IPS-11a (cell line): ENCODE results near the gene ABLIM2.

Experiments
- H3K4me3 ChIP-seq: one replicate; pipeline ENCODE4 v1.5.1; 2013; ENCODE audit warnings: low read depth, low read length, control low read depth

Gene ABLIM2

DNA sequence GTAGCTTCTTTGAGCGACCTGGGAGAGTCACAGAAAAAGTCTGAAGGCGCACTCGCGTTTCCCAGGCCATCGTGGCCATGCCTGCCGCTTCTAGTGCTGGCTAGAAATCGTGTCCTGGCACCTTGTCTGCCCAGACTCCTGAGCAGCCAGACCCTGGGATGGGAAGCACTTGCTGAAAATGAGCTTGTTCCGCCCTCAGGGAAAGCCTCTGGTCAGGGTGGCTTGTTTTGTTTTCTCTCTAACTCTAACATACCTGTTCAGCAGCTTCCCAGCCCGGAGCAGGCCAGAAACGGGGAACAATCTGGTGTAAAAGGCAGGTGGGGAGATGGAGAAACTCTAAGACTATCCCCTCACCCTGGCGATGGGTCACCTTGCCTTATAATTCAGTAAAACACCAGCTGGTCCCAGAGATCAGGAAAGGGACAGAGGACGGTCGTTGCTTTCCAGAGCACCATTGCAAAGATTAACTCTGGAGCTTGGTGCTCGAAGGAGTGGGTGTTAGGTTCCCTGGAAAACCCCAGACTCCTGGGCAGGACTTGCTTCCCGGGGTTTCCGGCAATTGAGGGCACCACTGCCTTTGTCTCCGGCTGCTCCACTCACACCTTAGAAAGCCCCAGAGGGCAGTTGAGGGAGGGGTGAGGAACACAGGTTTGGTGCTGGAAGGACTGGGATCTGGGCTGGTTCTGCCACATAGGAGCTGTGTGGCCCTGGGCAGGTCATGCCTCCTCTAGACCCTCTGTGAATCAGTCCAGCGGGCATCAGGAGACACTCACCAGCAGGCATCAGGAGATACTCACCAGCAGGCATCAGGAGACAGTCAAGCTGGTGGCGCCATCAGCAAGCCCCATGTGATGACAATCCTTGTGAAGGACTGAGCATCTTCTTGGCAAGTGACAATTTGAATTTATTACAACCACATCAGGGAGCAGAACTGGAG, 36.0 kb upstream of the ABLIM2 start:
- H3K4me3 ChIP-seq, result no peak overlapping the region

DNA sequence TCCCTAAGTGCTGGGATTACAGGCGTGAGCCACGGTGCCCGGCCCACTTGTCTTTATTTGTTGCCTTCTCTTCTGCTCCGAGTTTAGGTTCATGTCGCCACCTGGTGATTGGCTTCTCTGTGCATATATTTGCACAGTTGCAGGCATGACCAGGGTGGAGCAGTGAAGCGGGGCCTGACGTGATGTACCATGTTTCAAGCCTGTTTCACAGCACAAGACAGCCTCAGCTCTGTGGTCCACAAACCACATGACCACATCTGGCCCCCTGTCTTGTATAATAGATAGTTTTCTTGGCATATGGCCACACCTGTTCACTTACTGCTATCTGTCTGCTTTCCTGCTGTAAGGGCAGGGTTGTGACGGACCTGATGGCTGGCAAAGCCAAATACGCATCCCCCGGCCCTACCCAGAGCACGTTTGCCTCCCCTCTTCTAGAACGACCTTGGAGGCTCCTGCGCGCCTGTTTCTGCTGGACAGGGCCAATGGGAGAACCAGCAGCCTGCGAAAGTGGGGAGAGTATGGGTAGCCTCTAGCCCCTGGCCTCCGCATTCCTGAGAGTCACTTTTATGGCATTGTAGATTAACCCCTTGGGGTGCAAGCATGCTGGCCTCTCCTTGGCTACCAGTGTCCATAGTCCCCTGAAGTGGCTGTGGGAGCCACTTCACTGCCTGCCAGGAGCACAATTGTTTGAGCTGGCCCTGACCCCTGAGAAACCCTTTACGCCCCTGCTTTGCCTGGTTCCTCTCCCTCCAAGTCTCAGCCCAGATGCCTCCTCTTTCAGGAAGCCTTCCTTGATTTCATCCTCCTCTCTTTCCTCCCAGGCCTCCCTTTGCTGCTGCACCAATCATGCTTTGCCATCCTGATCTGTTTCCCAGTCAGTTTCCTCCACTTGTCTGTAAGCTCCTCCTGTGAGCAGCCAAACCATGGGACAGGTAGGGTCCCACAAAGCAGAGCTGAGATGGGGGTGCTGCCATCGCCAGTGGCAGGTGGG, 34.4 kb upstream of the ABLIM2 start:
- no peak overlapping the region for H3K4me3 ChIP-seq

DNA sequence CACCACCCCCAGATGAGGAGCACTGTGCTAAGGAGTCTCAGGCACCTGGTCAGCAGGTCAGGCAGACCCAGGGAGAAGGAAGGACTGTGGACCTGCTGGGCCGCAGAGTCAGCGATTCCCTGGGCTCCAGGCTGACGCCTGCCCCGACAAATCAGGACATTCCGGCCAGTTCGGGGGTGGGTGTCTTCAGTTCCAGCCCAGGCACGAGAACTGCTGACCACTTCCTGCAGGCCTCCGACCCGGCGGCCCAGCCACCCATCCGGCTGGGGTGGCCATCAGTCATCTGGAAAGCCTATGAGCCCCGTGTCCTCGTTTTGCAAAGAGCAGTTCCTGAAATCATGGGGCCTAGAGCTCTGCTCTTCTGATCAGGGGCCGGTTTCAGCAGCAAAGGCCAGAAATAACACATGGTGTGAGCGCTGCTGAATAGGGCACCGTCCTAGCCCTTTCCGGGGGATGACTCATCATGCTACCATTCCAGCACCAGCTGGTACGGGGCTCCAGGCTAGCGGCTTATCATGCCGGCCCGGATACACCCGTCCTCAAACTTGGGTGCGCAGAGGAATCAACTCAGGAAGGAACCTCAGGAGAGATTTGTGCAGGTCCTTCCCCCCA, 32.6 kb upstream of the ABLIM2 start:
- H3K4me3 ChIP-seq, result no peak overlapping the region

DNA sequence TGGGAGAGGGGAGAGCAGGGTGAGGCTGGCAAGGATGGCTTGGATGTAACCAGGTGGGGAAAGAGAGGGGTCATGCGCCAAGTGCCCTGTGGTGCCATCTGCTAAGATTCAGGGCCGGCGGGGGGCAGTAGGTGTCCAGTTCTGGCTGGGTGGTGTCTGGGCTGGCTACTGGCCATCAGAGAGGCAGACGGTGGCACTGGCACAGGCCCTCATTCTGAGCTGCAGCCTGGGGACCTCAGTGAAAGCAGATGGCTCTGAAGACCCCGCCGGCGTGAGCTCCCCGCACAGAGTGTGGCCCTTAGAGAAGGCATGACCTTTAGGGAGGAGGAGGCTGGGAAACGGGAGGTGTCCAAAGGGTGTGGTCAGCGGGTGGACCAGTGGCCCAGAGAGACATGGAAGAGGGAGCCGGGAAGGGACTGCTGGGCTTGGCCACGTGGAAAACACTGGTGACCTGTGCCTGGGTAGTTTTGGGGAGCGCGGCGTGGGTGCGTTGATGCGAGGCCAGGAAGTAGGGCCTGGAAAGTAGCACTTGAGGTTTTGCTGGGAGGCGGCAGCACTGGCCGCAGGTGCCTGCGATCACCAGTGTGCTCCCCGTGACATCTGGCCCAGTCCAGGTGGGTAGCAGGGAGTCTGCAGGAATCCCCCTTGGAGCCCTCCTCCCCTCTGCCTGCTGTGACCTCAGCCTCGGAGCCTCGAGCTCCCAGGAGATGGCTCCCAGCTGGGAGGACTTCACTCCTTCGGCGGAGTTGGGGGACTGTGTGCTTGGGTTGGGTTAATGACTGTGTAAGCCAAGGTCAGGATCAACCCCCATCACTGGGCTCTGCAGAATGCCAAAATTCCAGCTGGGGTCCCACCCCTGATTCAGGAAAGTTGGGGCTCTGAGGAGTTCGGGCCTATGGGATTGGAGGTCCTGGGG, 31.2 kb upstream of the ABLIM2 start:
- H3K4me3 ChIP-seq, result no peak overlapping the region

DNA sequence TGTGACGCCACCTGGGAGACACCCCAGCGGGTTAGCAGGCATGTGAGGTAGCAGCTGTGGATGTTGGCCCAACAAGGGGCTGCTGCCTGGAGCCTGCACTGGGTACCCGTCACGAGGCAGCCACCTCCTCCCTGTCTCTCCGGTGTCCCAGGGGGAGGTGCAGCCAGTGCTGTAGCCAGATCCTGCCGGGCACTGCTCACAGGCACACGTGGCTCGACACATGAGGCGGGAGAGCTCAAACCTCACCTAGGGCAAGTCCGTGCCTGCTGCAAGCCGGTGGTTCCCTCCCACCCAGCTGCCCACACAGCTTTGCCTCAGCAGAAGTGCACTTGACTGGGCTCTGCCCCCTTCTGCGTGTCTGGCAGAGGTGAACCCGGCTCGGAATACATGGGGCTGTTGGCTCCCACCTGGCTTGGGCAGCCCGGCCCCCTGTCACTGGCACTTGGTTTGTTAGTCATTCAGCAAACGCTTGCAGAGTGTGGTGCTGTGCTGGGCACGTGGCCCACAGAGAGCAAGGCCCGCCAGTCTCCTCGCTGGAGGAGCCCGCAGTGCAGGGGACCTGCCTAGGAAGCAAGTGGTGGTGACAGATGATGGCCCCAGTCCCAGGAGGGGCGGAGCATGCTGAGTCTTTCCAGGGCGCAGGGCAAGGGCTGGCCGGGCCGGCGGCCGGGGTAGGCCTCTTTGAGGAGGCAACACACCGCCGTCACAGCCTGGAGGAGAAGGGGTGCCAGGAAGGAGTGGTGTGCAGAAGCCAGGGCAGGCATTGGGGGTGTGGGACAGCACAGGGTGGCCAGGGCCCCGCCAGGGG, 30.3 kb upstream of the ABLIM2 start:
- no peak overlapping the region for H3K4me3 ChIP-seq

DNA sequence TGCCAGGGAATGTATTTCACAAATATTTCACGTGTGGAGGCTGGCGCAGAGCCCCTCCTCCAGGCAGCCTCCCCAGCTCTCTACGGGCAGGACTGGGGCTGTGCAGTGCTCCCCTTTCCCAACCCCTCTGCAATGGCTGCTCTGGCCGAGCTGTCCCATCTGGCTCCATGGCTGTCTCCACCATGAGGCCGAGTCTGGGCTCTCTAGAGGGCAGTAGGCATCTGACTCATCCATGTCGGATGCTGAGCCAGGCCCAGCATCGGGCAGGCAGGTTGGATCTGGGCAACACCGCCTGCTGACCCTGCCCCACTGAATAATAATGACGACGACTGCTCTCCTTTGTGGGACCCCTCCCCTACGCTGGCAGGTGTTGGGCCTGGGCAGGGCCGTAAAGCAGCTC, 29.5 kb upstream of the ABLIM2 start:
- no peak overlapping the region for H3K4me3 ChIP-seq

DNA sequence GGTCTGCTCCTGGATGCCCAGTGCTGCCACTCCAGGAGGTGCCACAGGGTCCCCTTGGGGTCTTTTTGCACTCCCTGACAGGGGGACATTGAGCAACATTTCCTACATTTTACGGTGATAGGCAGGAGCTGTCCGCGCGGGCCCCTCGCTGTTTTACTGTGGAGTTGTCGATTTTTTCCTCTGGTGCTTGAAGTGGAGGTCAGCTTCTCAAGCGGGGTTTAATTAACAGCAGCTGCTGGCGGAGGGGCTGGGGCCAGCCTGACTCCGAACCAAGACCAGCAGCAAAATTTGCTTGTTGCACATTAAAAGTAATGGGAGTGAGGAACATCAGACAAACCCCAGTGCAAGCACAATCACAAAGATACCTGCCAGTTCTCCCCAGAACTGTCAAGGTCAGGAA, 27.3 kb upstream of the ABLIM2 start:
- H3K4me3 ChIP-seq, result no peak overlapping the region

DNA sequence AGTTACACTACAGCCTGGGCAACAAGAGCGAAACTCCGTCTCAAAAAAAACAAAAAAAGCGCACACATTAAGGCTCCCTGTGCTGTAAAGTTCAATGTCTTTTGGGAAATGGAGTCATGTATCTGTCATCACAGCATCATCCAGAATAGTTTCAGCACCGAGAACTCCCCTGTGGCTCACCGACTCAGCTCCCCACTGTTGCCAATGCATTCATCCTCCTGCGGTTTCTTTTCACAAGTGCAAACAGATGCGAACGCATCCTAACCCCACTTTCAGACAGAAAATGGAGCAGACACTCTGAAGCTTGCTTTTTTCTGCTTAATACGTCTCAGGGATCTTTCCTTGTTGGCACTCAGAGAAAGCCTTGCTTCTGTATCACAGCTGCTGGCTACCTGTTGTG, 26.7 kb upstream of the ABLIM2 start:
- H3K4me3 ChIP-seq, result no peak overlapping the region

DNA sequence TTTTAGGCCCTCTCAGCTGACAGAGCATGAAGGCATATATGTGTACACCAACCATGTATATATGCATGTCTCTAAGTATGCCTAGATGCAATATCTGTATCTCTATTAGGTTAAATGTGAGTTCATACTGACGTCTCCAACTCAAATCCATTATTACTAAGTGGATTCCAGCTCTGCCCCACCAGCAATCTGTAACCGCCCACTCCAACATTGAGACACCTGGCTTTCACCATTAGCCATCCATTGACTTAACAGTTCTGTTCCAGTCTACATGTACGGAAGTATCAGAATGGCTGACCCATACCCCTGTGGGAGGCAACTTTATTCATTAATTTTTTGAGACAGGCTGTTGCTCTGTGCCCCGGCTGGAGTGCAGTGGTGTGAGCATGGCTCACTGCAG, 25.4 kb upstream of the ABLIM2 start:
- H3K4me3 ChIP-seq, result no peak overlapping the region

DNA sequence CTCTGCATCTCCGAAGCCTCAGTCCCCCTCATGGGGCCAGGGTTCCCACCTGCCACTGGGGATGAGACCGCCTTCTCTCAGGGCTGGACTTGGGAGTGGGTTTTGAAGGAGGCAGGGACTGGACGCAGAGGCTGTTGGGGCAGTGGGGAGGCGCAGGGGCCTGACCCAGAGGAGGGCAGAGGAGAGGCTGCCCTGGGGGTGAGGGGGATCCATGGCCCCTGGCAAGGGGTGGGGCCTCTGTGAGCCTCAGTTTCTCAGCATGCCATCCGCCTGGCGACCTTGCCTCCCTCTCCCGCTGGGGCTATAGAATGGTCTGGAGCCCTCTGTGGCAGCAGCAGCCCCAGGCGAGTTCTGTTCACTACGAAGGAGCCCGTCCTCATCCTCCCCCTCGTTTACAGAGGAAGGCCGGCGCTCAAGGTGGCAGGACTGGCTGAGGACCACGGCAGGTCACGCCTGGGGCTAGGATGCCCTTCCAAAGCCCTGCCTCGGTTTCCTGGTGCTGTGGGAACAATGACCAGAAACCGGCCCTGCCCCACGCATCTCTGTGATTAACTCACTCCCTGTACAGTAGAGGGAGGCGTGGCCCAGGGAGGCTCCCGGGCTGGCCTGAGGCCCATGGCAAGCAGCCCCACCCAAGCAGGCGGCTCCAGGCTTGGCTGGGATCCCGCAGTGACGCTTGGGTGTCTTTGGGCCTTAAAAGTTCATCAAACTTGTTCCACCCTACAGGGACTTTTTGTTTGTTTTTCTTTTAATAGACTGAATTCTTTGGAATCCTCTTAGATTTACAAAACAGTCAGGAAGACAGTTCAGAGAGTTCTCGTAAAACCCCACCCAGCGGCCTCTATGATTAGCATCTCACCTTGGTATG, 24.5 kb upstream of the ABLIM2 start:
- H3K4me3 ChIP-seq, result no peak overlapping the region

DNA sequence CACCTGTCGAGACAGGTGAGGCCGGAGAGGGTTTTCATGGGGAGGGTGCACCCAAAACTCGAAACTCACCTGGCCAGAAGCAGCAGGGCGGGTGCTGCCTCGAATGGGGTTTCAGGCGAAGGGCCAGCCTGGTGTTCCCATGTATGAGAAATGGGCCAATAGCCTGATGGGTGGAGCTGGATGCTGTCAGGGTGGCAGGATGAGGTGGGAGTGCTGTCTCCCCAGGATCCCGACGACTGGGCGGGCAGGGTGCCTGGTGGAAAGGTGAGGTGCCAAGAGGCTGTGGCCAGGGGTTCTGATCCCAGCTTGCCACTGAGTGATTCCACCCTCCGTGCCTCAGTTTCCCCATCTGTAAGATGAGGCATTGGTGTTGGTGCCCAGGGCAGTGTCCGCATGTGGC, 23.7 kb upstream of the ABLIM2 start:
- H3K4me3 ChIP-seq, result no peak overlapping the region

DNA sequence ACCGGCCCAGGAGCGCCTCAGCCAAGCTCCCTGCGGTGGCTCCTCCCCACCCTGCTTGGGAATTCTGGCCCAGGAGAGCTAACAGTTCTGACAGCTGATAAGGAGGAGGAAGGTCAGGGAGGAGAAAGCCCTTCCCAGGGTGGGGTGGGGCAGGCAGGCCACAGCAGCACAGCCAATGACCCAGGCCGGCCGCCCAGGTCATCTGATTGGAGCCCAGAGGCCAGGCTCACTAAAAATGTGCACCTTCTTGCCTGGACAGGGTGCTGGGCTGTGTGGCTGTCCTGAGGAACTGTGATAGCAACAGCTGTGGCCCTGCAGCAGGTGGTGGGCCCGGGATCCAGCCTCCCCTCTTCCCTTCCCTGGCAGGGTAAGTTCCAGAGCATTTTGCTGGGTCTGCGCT, 23.2 kb upstream of the ABLIM2 start:
- H3K4me3 ChIP-seq, result no peak overlapping the region

DNA sequence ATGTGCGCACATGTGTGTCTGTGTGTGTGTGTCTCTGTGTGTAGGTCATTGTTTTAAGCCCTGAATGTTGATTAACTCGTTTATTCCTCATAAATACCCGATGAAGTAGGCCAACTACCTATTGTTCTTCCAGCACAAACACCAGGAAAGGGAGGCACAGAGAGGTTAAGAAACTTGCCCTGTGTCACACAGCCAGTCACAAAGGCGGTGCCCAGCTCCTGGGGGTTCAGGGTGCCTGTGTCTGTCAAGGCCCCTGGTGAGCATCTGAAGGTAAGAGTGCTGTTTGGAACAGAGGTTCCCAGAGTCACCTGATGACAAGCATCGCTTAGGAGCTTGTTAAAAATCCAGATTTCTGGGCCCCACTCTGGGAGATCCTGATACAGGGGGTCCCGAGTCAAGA, 22.5 kb upstream of the ABLIM2 start:
- no peak overlapping the region for H3K4me3 ChIP-seq

DNA sequence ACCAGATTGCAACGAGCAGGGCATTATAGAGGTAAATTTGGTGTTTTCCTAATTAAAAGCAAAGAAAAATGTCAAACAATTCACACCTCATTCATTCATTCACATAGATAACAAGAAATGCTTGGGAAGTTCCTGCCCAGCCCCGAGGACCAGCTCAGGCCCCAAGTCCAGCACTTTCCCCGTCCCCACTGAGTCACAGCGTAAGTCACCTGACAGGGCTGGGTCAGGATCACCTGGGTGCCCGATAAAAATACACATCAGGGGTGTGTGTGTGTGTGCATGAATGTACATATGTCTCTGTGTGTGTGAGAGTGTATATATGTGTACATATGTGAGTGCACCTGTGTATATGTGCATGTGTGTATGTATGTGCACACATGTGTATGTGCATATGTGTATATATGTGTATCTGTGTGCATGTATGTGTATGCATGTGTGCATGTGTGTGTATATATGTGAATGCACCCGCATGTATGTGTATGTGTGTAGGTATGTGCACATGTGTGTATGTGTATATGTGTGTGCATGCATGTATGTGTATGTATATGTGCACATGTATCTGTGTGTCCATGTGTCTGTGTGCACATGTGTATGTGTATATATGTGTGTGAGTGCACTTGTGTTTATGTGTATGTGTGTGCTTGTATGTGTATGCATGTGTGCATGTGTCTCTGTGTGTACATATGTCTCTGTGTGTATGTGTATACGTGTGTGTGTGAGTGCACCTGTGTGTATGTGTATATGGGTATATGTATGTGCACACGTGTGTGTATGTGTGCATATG, 21.9 kb upstream of the ABLIM2 start:
- H3K4me3 ChIP-seq, result no peak overlapping the region

DNA sequence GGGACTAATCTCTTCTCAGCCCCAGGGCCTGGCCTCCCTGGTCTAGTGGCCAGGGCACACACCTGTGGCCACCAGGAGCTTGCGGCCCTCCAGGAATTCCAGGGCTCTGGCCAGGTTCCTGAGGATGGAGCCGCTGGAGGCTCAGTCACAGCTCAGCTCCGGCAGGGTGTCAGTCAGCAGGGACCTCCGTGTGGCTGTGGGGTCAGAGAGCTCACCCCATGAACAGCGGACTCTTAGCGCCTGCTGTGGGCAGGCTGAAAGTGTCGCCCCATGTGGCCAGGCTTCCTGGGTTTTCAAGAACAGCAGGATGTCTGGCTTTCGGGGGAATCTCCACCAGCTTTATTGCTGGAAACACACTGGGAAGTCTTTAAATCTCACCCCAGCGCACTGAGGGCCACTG, 21.2 kb upstream of the ABLIM2 start:
- no peak overlapping the region for H3K4me3 ChIP-seq

DNA sequence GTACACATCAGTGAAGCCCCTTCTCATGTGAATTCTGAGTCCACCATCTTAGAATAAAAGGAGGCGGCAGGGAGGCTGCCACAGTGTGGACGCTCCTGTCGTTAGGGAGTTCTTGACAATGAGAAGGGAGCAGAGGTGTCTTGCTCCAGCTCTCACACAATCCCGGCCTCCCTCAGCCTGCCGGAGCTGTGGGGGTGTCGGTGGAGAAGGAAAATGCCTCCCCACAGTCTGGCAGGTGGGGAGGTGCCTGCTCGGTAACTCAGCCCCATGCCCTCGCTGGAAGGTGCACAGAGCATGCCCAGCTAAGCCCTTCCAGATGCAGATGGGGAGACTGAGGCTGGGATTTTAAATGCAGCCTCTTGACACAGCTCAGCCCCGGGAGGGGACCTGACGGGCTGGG, 20.5 kb upstream of the ABLIM2 start:
- H3K4me3 ChIP-seq, result no peak overlapping the region

DNA sequence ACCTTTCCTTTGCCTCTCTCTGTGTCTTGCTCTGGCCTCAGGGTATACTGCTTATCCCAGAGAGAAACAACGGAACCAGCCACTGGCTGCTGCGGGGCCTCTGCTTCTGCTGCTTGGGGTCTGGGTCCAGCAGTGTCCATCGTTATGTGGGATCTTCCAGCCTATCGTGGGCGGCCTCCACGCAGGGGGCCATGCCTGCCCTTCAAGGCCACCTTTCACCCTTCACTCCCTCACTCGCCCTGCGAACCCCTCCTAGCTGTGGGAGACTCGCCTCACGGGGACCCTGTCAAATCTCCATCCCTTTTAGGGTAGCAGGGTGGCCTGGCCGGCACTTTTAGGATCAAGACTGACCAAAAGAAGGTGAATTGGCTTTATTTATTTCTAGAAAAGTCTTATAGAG, 19.3 kb upstream of the ABLIM2 start:
- no peak overlapping the region for H3K4me3 ChIP-seq

DNA sequence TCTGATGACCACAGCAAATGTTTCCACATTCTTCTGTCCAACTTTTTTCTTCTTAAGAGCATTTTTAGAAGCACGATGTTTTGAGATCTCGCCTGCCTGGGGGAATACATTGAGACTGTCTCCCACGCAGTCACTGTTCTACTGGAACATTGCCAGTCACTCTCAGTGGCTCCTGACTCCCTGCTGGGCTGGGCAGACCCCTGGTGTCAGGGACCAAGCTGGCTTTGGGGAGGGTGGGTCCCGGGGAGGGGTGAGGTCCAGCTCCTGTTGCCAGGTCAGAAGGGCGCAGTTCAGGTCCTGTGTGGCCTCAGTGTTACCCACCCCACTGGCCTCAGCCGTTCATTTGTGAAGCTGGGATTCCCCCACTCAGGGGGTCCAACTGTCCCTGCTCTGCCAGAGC, 18.9 kb upstream of the ABLIM2 start:
- H3K4me3 ChIP-seq, result no peak overlapping the region
